ENCODE measurements around the gene FTCD. TPM values are rescaled to one million over a fixed set of nuclear protein-coding genes. Genes with fewer than 3 reads are reported as not detected.

Gene FTCD
- total and polyA plus RNA-seq, 2 of the 4 experiments (the other 2 are of a cell fraction), result 0.55 TPM; not detected in 1

GRCh38 chr21:46124083-46124925 is 31.1 kb downstream of the FTCD start:
- CTCF ChIA-PET, result no interaction called here
- H3K9me3 ChIP-seq (ENCODE audit: control insufficient read depth, insufficient read depth, low read length), result no peaks in the 10 kb centered on the region
- H2AK5ac ChIP-seq (ENCODE audit: low read depth, low read length), result peak overlapping the region; percentile 1; the same call in 1 of the 2 replicates
- no peak overlapping the region for H3K56ac ChIP-seq (ENCODE audit: extremely low read depth, insufficient read depth, low read length)
- no peak overlapping the region for H3K4me3 ChIP-seq (ENCODE audit: insufficient read depth, low read depth, low read length)
- H4K20me1 ChIP-seq (ENCODE audit: insufficient read depth, low read length), result peaks cover 98% of the 10 kb centered on the region
- no peak overlapping the region for H2AK9ac ChIP-seq (replicated peaks; ENCODE audit: low read depth, low read length, poor library complexity)
- no peak overlapping the region for H3K9ac ChIP-seq (ENCODE audit: low read depth, low read length)
- BruUV-seq (replicated peaks), result no TSS peak
- dilution Hi-C loops (cut with HindIII; ENCODE audit: low sequenced_read_pairs, unreplicated experiment) (no loop called here), in situ Hi-C loops (cut with MboI; ENCODE audit: low sequenced_read_pairs) (no loop called here), intact Hi-C loops (cut with micrococcal nuclease) (no loop called here)
- H3K23ac ChIP-seq (ENCODE audit: low read depth, low read length), result no peak overlapping the region
- no peak overlapping the region for H2BK15ac ChIP-seq (ENCODE audit: low read depth, low read length)
- H2BK5ac ChIP-seq (ENCODE audit: low read depth, low read length, poor library complexity, severe bottlenecking), result peak overlapping the region; percentile 37
- H2BK20ac ChIP-seq (ENCODE audit: low read depth, low read length), result 0 out of 2 replicates have a peak overlapping the region, but pooled peaks have one; percentile 35
- H3K79me1 ChIP-seq (ENCODE audit: low read depth in 1 of 2, low read length in 2 of 2), result peaks cover 17 to 92% of the 10 kb centered on the region in 2 experiments
- H3K27ac ChIP-seq (ENCODE audit: insufficient read depth, low read length), result no peak overlapping the region
- no peak overlapping the region for H4K5ac ChIP-seq (ENCODE audit: low read depth, low read length)
- no peak overlapping the region for H4K8ac ChIP-seq (ENCODE audit: low read depth in 2 of 2, low read length in 2 of 2)
- H3K36me3 ChIP-seq (ENCODE audit: control insufficient read depth, insufficient read depth, low read length), result peaks cover 99% of the 10 kb centered on the region
- no peak overlapping the region for H3K18ac ChIP-seq (ENCODE audit: low read depth, low read length)
- peak overlapping the region; percentile 23; the same call in 1 of the 2 replicates for H2BK120ac ChIP-seq (ENCODE audit: low read depth, low read length)
- H3K14ac ChIP-seq (replicated peaks; ENCODE audit: low read depth, low read length), result no peak overlapping the region
- H3K9me1 ChIP-seq (ENCODE audit: insufficient read depth, low read length), result peaks cover 26% of the 10 kb centered on the region
- peaks cover 9% of the 10 kb centered on the region; the same call in 1 of the 2 replicates for H3K4me1 ChIP-seq (ENCODE audit: control insufficient read depth, insufficient read depth, low read length)
- no peak for ATAC-seq (ENCODE audit: low read depth)
- DNase-seq, result no peak
- H3K4ac ChIP-seq (ENCODE audit: low read depth, low read length), result no peak overlapping the region
- 93 to 100% methylated on average over 2 to 5 of the region's 16 CpGs for WGBS, 2 experiments (ENCODE audit: extremely low coverage in 2 of 2, insufficient read length in 1 of 2)
- H3K4me2 ChIP-seq (ENCODE audit: low read depth, low read length), result no peak overlapping the region
- TF ChIP-seq RFX5 (IDR thresholded peaks at IDR 0.05; ENCODE audit: low read depth, low read length), result no peak
- TF ChIP-seq POLR2A (IDR thresholded peaks at IDR 0.05; ENCODE audit: low read depth, low read length), result 0 out of 2 replicates have a peak, but pooled peaks have one; percentile 1
- H2AFZ ChIP-seq (replicated peaks; ENCODE audit: low read length, poor library complexity), result peak overlapping the region; percentile 49
- POLR2A ChIA-PET (ENCODE audit: unreplicated experiment), result no interaction called here
- no peaks in the 10 kb centered on the region for H3K27me3 ChIP-seq (ENCODE audit: control insufficient read depth, insufficient read depth, low read length)
- no peak overlapping the region for H4K91ac ChIP-seq (ENCODE audit: insufficient read depth, low read depth, low read length)
